Neutrophil (primary cell): ENCODE measurements around the gene MAPK10.

ENCODE experiments used
- H3K27ac ChIP-seq: fragments of 200-600 bp; sonication (generic); 2 replicates; pipeline ENCODE4 v1.5.1; 2016; ENCODE audit warnings: mild to moderate bottlenecking, moderate library complexity
- H3K27me3 ChIP-seq: fragments of 200-600 bp; sonication (generic); 2 replicates; pipeline ENCODE4 v1.6.0; 2016; ENCODE audit warnings: mild to moderate bottlenecking
- H3K36me3 ChIP-seq: fragments of 200-600 bp; sonication (generic); 2 replicates; pipeline ENCODE4 v1.5.1; 2017
- H3K4me1 ChIP-seq, 2 experiments: fragments of 200-600 bp in 1 of 2; sonication (generic) in 1 of 2; 1 replicate in 1 of 2; 2 replicates in 1 of 2; pipeline versions ENCODE4 v1.5.1 to v1.6.1; 2013 to 2016; ENCODE audit warnings: low read depth in 1 of 2, low read length in 1 of 2, mild to moderate bottlenecking in 1 of 2, moderate library complexity in 1 of 2; ENCODE audit not compliant: control insufficient read depth in 1 of 2, insufficient read depth in 1 of 2
- H3K4me3 ChIP-seq, 2 experiments: fragments of 200-600 bp in 1 of 2; sonication (generic) in 1 of 2; 1 replicate in 1 of 2; 2 replicates in 1 of 2; pipeline ENCODE4 v1.5.1; 2013 to 2016; ENCODE audit warnings: low read depth in 1 of 2, low read length in 1 of 2, mild to moderate bottlenecking in 1 of 2, moderate library complexity in 1 of 2
- H3K9me3 ChIP-seq: fragments of 200-600 bp; sonication (generic); 2 replicates; pipeline ENCODE4 v1.5.1; 2016
- TF ChIP-seq, protein P1 (sequence below): fragments of 200-600 bp; sonication (generic); IDR thresholded peaks from 2 replicates; pipeline ENCODE4 v1.5.1; 2016; ENCODE audit warnings: antibody characterized with exemption

Gene MAPK10

GRCh38 chr4:86058621-86059020 lies 301.2 kb downstream of the MAPK10 start:
- no peak overlapping the region for H3K27ac ChIP-seq
- no peaks in the 10 kb centered on the region for H3K4me1 ChIP-seq
- no peaks in the 10 kb centered on the region for H3K9me3 ChIP-seq
- H3K27me3 ChIP-seq = peaks cover 6% of the 10 kb centered on the region
- no peaks in the 10 kb centered on the region for H3K36me3 ChIP-seq
- TF ChIP-seq, protein P1, sequence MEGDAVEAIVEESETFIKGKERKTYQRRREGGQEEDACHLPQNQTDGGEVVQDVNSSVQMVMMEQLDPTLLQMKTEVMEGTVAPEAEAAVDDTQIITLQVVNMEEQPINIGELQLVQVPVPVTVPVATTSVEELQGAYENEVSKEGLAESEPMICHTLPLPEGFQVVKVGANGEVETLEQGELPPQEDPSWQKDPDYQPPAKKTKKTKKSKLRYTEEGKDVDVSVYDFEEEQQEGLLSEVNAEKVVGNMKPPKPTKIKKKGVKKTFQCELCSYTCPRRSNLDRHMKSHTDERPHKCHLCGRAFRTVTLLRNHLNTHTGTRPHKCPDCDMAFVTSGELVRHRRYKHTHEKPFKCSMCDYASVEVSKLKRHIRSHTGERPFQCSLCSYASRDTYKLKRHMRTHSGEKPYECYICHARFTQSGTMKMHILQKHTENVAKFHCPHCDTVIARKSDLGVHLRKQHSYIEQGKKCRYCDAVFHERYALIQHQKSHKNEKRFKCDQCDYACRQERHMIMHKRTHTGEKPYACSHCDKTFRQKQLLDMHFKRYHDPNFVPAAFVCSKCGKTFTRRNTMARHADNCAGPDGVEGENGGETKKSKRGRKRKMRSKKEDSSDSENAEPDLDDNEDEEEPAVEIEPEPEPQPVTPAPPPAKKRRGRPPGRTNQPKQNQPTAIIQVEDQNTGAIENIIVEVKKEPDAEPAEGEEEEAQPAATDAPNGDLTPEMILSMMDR = no peak
- no peak overlapping the region for H3K4me3 ChIP-seq

DNA sequence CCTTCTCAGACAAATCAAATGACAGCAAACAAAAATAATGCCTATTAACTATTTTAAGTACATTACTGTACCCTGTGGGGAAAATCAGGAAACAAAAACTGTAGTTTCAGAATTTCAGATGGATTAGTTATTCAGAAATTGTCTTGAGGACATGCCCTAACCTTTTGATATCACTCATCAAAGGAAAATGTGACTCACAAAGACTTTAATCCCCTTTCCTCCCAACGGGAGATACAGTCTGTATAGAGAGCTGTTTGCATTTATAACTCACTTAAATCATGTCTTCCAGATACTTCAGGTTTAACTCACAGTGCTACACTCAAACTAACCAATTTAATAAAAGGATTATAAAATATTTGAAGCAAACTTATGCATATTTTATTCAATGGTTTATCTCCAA lies 304.0 kb downstream of the MAPK10 start:
- Histone ChIP-seq H3K27me3 (peaks cover 6% of the 10 kb centered on the region), H3K4me1 (no peaks in the 10 kb centered on the region)

GRCh38 chr4:86054286-86055032 lies 305.4 kb downstream of the MAPK10 start:
- no peak overlapping the region for H3K4me3 ChIP-seq
- TF ChIP-seq, protein P1 = no peak

More for the DNA sequence above, 304.0 kb downstream of the MAPK10 start:
- Histone ChIP-seq H3K9me3 (no peaks in the 10 kb centered on the region), H3K27ac (no peak overlapping the region), H3K36me3 (no peaks in the 10 kb centered on the region), H3K4me3 (no peak overlapping the region)
- TF ChIP-seq, protein P1 = no peak

DNA sequence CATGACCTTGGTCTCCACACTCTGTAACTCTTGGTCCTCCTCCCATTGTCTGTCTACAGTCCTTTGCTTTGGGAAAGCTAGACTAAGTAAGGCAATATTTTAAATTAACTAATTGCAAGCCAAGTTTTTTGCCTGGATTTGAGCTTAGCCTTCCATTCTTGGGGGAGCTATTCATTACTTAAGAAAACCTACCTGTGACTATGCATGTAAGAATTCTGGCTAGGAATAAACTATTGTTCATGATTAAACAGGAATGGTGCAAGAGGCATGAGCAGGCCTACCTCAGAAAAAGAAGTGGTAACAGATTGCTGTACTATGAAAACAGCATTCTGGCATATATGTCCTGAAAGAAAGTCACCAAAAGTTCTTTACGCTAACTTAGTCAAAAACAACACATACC lies 309.4 kb downstream of the MAPK10 start:
- H3K27ac ChIP-seq = no peak overlapping the region
- H3K9me3 ChIP-seq = no peaks in the 10 kb centered on the region
- H3K36me3 ChIP-seq = no peaks in the 10 kb centered on the region
- peaks cover 6% of the 10 kb centered on the region for H3K27me3 ChIP-seq
- H3K4me1 ChIP-seq = no peaks in the 10 kb centered on the region
- TF ChIP-seq, protein P1 = no peak
- H3K4me3 ChIP-seq = no peak overlapping the region

More at GRCh38 chr4:86054286-86055032, 305.4 kb downstream of the MAPK10 start:
- Histone ChIP-seq H3K4me1 (no peaks in the 10 kb centered on the region), H3K36me3 (no peaks in the 10 kb centered on the region), H3K27ac (no peak overlapping the region), H3K27me3 (peaks cover 6% of the 10 kb centered on the region), H3K9me3 (no peaks in the 10 kb centered on the region)

GRCh38 chr4:86048426-86048825 lies 311.4 kb downstream of the MAPK10 start:
- Histone ChIP-seq H3K27ac (no peak overlapping the region), H3K4me3 (no peak overlapping the region), H3K36me3 (no peaks in the 10 kb centered on the region), H3K27me3 (no peaks in the 10 kb centered on the region), H3K4me1 (no peaks in the 10 kb centered on the region), H3K9me3 (no peaks in the 10 kb centered on the region)
- TF ChIP-seq, protein P1 = no peak
